WERI-Rb-1 (cell line): ENCODE data around the gene AMOT.

Source experiments
- DNase-seq: peaks from one replicate; pipeline ENCODE4 v3.0.0-alpha.2; 2020
- H3K27ac ChIP-seq: fragments of 250-450 bp; sonication (Bioruptor Pico); 2 replicates; pipeline ENCODE4 v1.5.1; 2020; ENCODE audit warnings: mild to moderate bottlenecking, moderate library complexity
- H3K27me3 ChIP-seq: fragments of 250-450 bp; sonication (Bioruptor Pico); 2 replicates; pipeline ENCODE4 v1.5.1; 2021; ENCODE audit warnings: mild to moderate bottlenecking, low read depth, moderate library complexity; ENCODE audit not compliant: insufficient read depth, severe bottlenecking
- H3K36me3 ChIP-seq: fragments of 250-450 bp; sonication (Bioruptor Pico); 2 replicates; pipeline ENCODE4 v1.5.1; 2020; ENCODE audit warnings: mild to moderate bottlenecking, moderate library complexity
- H3K4me3 ChIP-seq: 2 replicates; pipeline ENCODE4 v1.5.1; 2011; ENCODE audit warnings: low read depth, mild to moderate bottlenecking, control low read depth, low read length
- H3K9me3 ChIP-seq: fragments of 250-450 bp; sonication (Bioruptor Pico); 2 replicates; pipeline ENCODE4 v1.5.1; 2021; ENCODE audit warnings: mild to moderate bottlenecking, moderate library complexity; ENCODE audit not compliant: severe bottlenecking
- CTCF ChIP-seq: IDR thresholded peaks from 2 replicates; pipeline ENCODE4 v1.5.1; 2011; ENCODE audit warnings: low read depth, mild to moderate bottlenecking, control low read depth, inconsistent platforms, low read length

Gene AMOT

DNA sequence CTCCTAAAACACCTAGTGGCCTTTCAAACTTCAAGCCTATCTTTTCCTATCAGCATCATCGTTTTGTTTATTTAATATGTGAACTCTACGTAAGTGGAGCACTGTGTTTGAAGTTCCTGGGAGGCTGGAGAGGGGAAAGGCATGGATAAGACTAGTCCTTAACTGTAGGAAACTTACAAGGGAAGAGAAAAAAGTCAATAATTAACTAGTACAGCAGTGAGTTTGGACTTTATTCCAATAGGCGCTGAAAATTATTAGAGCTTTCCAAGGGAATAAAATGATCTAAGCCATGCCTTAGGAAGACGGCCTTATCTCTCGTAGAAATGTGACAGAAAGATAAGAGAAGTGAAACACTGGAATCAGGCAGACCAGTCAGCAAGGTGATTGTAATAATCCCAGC is 55.3 kb downstream of the AMOT start:
- no peaks in the 10 kb centered on the region for H3K36me3 ChIP-seq
- no peak for DNase-seq
- TF ChIP-seq CTCF, result no peak
- H3K9me3 ChIP-seq, result no peaks in the 10 kb centered on the region
- no peak overlapping the region for H3K27ac ChIP-seq
- H3K4me3 ChIP-seq, result no peak overlapping the region
- H3K27me3 ChIP-seq, result peaks cover 4% of the 10 kb centered on the region

- Histone ChIP-seq H3K9me3 (no peaks in the 10 kb centered on the region), H3K4me3 (no peak overlapping the region), H3K27me3 (peaks cover 4% of the 10 kb centered on the region), H3K36me3 (no peaks in the 10 kb centered on the region), H3K27ac (no peak overlapping the region)
- no peak for DNase-seq
- no peak for TF ChIP-seq CTCF
Observed at GRCh38 chrX:112784692-112785091, 55.9 kb downstream of the AMOT start.

DNA sequence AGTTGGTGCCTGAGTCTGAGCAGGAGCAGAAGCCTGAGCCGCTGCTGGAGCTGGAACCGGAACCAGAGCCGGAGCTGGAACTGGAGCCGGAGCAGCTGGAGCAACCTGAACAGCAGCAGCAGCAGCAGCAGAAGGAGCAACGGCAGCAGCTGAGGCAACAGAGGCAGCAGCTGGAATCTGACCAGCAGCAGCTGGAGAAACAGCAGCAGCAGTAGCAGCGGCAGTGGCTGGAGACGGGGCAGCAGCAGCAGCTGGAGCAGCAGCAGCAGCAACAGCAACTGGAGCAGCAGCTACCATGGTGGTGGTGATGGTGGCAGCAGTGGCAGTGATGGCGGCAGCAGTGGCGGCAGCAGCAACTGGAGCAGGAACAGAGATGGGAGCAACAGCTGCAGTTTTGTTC is 61.5 kb downstream of the AMOT start:
- Histone ChIP-seq H3K36me3 (no peaks in the 10 kb centered on the region), H3K9me3 (no peaks in the 10 kb centered on the region), H3K4me3 (no peak overlapping the region), H3K27me3 (peaks cover 9% of the 10 kb centered on the region), H3K27ac (no peak overlapping the region)
- no peak for TF ChIP-seq CTCF
- DNase-seq, result no peak

GRCh38 chrX:112774651-112775293 is 65.9 kb downstream of the AMOT start:
- H3K4me3 ChIP-seq, result no peak overlapping the region
- no peak overlapping the region for H3K27ac ChIP-seq
- TF ChIP-seq CTCF, result no peak
- DNase-seq, result no peak
- peaks cover 9% of the 10 kb centered on the region for H3K27me3 ChIP-seq
- H3K36me3 ChIP-seq, result no peaks in the 10 kb centered on the region
- H3K9me3 ChIP-seq, result no peaks in the 10 kb centered on the region

- Histone ChIP-seq H3K9me3 (no peaks in the 10 kb centered on the region), H3K27ac (no peak overlapping the region), H3K36me3 (no peaks in the 10 kb centered on the region), H3K4me3 (no peak overlapping the region), H3K27me3 (peaks cover 8% of the 10 kb centered on the region)
- no peak for DNase-seq
- TF ChIP-seq CTCF, result no peak
Observed at GRCh38 chrX:112774142-112774541, 66.5 kb downstream of the AMOT start.

DNA sequence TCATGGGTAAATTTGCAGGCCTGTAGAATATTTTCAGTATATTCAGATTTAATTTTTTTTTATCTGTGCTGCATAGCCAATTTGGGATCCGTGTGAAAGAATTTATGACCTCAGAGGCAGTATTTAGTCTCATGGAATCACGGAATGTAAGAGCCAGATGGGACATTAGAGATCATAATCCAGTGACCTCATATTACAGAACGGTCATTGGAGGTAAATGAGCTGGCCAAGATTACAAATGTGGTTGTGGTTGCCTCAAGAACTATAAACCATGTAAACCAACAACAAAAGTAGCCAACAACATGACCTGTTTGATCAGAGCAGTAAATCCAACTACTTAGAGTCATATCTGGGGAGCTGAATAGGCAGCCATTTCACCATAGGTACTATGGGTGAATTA is 71.6 kb downstream of the AMOT start:
- TF ChIP-seq CTCF, result no peak
- Histone ChIP-seq H3K36me3 (no peaks in the 10 kb centered on the region), H3K27me3 (peaks cover 8% of the 10 kb centered on the region), H3K9me3 (no peaks in the 10 kb centered on the region), H3K27ac (no peak overlapping the region), H3K4me3 (no peak overlapping the region)
- no peak for DNase-seq
